Colon (tissue), 2 donors: Measurements from ENCODE around the gene CTSH.
"Not testable (repeated sequence)": the region's sequence is repeated elsewhere in the genome, so short reads cannot be mapped to it uniquely, and the experiment has no call there.

ENCODE experiments used
- FAIRE-seq: peaks from 2 replicates; lab custom pipeline; 2012; peaks lifted over from hg19 to GRCh38; lab: Jason Lieb, UNC
- donor health status: control.
- donor health status: control.

CTSH gene

DNA sequence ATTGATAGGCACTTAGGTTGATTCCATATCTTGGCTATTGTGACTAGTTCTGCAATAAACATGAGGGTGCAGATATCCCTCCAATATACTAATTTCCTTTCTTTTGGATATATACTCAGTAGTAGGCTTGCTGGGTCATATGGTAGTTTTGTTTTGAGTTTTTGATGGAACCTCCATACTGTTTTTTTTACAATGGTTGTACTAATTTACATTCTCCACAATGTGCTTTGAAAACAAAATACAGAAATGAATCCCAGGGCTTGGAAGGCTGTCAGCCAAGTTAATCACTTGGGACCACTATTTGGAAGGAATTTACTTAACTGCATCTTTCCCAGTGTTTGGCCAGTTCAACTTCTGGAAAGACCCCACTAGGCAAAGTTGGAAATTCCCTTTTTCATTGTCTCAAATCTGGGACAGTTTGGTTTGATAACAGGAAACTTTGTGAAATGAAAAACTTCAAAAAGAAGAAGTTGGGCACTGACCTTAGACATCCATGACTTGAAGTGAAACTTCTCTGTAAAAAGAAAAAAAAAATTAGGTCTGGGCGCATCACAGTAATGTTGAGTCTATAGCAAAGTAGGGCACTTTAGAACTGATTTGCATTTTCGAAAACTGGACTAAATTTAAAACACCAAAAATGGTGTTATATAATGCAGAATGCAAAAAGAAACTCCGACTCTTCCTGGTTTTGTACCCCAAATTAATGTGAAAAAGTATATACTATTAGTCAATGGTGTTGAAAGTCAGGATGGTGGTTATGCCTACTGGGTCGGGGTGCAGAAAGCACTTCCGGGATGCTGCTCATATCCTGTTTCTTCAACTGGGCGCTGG, 6.0 kb downstream of the CTSH start:
- FAIRE-seq = no peak

GRCh38 chr15:78937132-78937739, 7.6 kb downstream of the CTSH start:
- FAIRE-seq = no peak

DNA sequence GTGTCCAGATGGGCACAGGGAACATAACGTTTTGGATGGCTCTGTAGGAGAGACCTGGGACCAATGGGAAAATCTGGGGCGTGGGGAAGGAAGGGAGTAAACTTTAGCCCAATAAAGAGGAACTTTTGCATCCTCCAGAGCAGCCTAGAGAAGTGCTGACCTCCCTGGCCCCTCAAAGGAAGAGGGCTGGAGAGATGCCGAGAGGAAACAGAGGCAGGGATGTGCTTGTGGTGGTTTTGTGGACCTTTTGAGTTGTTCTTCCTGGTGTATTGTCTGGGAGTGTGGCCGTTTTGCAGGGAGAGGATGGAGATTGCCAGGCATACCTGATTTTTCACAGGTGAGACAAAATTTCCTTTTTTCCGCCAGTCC, 10.2 kb downstream of the CTSH start:
- no peak for FAIRE-seq

DNA sequence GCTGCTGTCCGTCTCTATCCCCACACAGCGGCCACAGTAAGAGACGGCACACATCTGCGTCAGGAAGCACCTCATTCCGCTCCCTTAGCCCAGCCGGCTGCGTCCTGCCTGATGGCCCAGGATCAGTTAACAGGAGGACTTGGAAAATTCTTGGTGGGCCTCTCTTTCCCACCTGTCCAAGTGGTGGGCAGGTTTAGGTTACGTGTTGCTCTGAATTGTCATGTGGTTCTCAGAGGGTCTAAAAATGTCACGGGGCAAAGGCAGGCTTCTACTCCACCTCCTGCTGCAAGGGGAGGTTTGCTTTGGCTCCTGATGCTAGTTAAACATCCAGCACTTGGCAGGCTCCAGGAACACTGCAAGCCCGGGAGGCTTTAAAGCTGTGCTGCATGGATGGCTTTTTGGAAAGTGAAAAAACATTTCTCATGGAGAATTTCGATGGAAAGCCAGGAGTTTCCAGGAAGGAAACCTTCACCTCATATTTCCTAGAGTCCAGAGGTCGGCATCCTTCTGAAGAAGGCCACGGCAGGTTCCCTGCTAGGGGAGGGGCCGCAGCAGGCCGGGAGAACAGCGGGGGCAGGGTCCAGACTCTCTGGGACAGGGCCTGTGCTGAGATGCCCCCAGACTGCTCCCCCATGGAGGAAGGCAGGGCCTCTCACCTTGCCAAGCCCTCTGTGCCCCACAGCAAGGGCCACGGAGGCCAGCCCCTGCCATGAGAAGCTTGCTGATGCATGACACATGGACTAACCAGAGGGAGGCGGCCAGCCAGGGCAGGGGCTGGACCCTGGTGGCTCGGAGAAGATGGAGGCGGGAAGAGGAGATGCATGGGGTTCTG, 10.8 kb downstream of the CTSH start:
- FAIRE-seq = no peak

DNA sequence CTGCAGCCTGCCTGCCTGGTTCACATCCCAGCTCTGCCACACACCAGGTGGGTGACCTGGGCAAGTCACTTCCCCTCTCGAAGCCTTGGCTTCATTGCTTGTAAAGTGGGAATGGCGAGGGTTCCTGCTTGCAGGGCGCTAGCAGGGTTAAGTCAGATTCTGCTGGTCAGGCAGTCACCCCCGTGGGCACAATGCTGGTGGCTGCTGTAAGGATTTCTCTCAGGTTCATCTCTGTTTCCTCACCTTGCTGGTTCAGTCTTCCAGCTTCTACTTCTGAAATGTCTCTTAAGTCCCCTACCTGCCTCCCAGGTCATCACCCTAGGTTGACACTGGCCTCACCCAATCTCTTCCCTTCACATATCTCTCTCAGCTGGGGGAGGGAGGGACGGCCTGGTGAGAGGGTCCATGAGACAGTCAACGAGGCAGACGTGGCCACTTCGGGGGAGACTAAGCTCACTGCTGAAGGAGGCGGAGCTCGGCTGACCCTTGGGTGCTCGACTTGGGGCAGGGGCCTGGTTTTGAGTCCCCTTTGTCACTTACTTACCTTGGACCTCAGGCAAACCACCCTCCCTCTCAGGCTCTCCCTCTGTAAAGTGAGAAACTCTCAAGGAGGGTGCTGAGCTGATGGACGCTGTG, 11.5 kb downstream of the CTSH start:
- FAIRE-seq = no peak

GRCh38 chr15:78932258-78932808, 12.5 kb downstream of the CTSH start:
- no peak for FAIRE-seq

DNA sequence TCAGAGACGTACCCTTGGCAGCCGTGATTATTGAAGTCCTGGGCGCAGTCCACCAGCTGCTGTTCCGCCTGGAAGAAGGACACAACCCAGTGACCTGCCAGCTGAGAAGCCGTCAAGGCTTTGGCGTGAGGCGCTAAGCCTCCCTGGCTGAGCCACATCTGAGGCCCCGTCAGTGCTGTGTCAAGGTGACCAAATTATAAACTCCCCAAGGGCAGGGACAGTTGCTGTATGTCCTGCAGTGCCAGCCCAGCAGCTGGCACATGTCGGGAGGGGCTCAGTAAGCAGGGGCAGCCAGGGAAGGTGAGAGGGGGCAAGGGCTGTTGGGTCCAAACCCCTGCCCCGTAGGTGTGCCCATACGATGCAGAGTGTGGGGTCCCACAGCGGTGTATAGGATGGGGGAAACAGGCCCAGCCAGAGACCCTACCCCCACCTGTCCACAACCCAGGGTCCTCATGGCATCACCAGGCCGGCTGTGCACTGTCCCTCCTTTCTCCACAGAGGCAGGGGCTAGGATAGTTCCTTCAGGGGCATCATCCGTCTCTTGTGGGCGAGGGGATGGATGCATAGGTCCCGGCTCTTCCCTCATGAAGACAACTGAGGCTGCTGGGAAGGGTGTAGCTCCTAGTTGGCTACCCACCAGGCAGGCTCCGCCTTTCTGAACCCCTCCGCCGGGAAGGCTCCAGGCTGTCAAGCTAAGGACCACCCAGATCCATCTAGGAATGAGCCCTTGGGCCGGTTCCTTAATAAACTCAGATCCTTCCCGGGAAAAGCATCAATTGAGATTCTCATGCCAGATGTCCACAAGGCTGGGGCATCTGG, 13.2 kb downstream of the CTSH start:
- FAIRE-seq = no peak

DNA sequence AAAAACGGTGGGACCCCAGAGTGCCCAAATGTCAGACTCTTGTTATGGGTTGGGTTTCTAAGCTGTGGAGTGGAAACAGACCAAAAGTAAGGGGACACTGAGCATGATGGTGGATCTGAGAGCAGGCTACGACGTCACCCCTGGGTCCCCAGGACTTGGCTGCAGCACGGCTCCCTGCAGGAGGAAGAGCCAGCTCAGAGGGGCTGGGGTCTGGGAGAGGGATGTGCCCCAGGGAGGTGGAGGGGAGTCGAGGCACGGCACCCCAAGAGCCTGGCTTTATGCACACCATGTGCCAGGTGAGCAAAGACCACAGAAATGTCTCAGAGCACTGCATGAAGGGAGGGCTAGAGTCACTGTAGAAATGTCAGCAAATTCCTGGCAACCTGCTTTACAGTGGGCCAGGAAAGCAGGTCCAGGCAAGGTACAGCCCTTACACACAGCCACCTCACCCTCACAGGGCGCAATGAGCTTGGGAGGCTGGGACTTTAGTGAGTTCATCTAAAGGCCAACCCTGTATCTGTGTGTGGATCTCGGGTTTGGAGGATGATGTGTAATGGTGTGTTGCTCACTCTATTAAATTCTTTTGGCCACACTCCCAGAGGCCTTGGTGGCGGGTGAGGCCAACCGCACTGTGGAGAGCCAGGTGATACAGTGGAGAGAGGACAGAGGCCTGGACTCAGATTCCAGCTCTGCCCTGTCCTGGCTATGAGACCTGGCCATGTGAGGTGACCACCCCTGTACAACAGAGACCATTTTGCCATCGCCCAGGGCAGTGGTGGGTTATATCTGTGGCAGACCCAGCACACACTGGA, 14.1 kb downstream of the CTSH start:
- no peak for FAIRE-seq

DNA sequence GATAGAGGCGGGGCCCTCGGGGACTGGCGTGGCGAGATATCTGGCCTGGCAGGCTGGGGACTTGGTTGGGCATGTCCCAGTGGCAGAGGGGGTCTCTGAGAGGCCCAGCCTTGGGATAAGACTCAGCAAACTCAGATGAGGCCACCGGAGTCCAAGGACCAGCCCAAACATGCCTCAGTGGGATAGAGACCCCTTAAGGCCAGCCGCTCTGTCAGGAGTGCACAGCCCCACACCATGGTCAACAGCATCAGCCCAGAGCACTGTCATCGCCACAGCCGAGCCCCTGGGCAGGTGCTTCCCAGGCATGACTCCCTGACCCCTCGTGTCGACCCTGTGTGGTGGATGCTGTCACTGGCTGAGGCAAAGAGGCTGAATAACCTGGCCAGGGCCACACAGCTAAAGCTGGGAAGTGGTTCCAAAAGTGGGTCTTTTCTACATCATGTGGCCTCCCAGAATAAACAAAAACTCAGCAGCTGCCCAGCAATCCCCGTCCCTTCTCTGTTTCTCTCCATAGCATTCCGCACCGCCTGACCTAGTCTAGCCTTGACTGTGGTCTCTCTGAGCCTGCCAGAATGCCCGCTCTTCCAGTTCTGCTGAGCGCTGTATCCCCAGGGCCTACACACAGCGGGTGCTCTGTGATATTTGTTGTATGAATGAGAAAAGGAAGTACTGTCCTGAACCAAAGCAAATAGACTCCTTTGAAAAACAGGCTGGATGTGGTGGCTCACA, 15.1 kb downstream of the CTSH start:
- FAIRE-seq = no peak

- FAIRE-seq = no peak
Measured at GRCh38 chr15:78928616-78929093, 16.2 kb downstream of the CTSH start.

DNA sequence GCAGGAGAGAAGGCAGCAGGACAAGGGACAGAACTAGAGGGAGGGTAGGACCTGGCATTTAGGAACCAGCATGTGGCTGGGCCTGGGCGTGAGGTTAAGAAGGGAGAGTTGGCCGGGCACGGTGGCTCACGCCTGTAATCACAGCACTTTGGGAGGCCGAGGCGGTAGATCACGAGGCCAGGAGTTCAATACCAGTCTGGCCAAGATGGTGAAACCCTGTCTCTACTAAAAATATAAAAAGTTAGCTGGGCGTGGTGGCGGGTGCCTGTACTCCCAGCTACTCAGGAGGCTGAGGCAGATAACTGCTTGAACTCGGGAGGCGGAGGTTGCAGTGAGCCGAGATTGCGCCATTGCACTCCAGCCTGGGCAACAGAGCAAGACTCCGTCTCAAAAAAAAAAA, 16.7 kb downstream of the CTSH start:
- not testable (repeated sequence) for FAIRE-seq

GRCh38 chr15:78927077-78927790, 17.6 kb downstream of the CTSH start:
- no peak for FAIRE-seq

DNA sequence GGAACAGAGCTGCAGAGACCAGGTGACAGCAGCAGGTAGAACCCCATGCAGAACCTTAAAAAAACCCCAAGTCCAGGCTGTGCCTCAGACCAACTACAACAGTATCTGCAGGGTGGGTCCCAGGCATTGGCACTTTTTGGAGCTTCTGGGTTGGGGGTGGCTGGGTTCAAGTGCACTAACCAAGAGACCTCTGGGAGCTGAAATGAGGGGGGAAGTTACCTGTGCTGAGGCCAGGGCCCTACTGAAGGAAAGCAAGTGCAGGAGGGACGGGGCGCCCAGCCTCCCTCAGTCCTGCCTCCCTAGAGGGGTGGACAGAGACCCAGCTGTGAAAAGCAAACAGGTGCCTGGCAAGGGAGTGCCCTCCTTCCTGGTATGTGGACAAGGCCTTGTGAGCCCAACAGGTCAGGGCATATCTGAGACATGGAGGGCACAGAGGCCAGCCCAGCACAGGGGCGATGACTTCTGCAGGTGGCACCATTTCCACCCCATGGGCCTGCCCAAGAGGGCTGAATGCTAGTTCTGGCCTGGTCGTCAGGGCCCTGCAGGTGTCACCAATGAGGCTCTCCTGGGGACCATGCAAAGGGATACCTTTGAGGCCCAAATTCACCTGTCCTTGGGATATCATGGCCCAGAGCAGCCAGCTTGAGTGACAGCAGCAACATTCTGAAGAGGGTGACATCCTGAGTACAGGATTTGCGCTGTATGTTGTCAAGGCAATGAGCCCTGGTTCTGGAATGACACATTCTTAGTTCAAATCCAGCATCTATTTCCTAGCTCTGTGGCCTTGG, 18.7 kb downstream of the CTSH start:
- FAIRE-seq = no peak

DNA sequence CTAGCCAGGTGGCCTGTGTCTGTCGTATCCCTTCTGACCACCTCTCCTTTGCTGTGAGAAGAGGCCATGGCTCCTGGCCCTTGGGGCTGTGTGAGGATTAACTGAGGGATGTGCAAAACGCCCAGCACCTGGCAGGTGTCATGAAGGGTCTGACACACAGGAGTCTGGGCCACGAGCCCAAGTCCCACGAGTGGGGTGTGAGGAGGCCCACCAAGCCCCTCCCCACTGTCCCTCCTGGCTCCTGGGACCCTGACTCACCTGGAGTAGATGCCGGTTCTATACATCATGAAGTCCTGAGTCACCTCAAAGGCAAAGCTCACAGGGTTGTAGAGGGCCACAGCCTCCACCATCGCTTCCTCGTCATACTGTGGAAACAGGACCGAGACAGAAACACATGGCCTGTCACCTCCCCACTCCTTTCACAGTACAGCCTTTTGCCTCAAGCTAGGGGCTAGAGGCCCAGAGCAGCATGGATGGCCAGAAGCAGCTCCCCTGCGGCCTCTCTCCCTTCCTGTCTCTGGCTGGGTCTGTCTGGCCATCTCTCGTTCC, 19.7 kb downstream of the CTSH start:
- FAIRE-seq = no peak

DNA sequence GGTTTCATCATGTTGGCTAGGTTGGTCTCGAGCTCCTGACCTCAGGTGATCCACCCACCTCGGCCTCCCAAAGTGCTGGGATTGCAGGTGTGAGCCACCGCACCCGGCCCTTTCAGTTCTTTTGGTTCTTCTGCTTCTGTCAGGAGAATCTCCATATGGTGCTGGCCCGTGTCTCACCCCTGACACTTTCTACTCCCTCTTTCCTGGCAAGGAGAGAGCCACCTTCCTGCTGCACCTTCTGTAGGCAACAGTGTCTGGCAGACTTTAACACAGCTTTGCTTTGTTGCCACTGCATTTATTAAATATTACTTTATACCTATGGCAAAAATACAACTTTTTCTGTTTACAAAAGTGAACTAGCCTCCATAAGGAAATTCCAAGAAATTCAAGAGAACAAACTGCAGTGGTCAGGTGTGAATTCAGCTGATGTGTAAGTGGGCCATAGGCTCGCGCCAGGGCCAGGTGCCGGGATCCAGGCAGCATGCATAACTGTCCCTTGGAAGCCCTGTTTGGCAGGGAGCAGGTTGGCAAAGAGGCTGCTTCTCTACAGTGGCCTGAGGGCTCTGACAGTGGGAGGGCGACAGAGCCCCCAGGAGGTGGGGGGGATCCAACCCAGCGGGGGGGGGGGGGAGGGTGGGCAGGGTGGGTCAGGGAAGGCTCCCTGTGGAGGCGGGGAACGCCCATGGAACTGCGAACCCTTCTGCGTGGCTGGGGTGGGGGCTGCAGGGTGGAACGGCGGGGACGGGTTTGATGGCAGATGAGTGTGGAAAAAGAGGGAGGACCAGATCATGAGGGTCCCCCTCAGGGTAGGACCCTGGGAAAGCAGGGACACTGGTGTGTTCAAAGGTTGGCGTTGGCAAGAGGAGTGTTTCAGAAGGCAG, 21.1 kb downstream of the CTSH start:
- FAIRE-seq = no peak

DNA sequence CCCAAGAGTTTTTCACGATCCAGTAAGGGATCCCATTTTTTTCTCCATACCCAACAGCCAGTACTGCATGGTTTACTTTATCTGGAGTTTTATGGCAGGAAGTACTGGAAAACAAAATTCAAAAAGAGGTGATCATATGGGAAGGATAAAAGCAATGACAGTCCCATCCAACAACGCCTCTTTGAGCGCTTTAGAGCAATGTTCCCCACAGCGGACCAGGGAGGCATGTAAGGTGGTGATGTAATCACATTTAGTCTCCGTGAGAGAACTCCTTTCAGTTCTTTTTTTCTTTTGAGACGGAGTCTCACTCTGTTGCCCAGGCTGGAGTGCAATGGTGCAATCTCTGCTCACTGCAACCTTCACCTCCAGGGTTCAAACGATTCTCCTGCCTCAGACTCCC, 21.8 kb downstream of the CTSH start:
- no peak for FAIRE-seq

GRCh38 chr15:78922527-78922926, 22.3 kb downstream of the CTSH start:
- no peak for FAIRE-seq
